Mesenchymal stem cell (in vitro differentiated cells and primary cell): ENCODE measurements around the gene CYP2S1.
"Not testable (repeated sequence)": the region's sequence is repeated elsewhere in the genome, so short reads cannot be mapped to it uniquely, and the experiment has no call there.

Experiments
- DNase-seq: peaks from one replicate; pipeline ENCODE4 v3.0.0-alpha.2; 2013
- H2AFZ ChIP-seq: one replicate; pipeline ENCODE4 v1.6.1; 2013; ENCODE audit warnings: low read depth, mild to moderate bottlenecking, control low read depth, inconsistent platforms, low read length, moderate library complexity
- H2AK5ac ChIP-seq: 2 replicates; pipeline ENCODE4 v1.6.1; 2013; ENCODE audit warnings: low read length, moderate library complexity, mild to moderate bottlenecking, inconsistent platforms; ENCODE audit not compliant: severe bottlenecking
- H2BK120ac ChIP-seq: one replicate; pipeline ENCODE4 v1.6.1; 2013; ENCODE audit warnings: low read depth, mild to moderate bottlenecking, inconsistent platforms, low read length, moderate library complexity
- H2BK12ac ChIP-seq, 2 experiments: one replicate each; pipeline ENCODE4 v1.6.1; 2013; ENCODE audit warnings: inconsistent platforms in 2 of 2, low read length in 2 of 2, mild to moderate bottlenecking in 2 of 2, moderate library complexity in 2 of 2, control low read depth in 1 of 2
- H2BK15ac ChIP-seq: one replicate; pipeline ENCODE4 v1.6.1; 2013; ENCODE audit warnings: mild to moderate bottlenecking, low read depth, inconsistent platforms; ENCODE audit not compliant: poor library complexity, severe bottlenecking
- H2BK5ac ChIP-seq: 2 replicates; pipeline ENCODE4 v1.6.1; 2013; ENCODE audit warnings: low read depth, mild to moderate bottlenecking, low read length, control low read depth, inconsistent platforms; ENCODE audit not compliant: poor library complexity, severe bottlenecking
- H3K14ac ChIP-seq, 2 experiments: one replicate each; pipeline ENCODE4 v1.6.1; 2013; ENCODE audit warnings: inconsistent platforms in 2 of 2, low read length in 2 of 2, control low read depth in 1 of 2, mild to moderate bottlenecking in 1 of 2, moderate library complexity in 1 of 2
- H3K18ac ChIP-seq, 2 experiments: one replicate each; pipeline ENCODE4 v1.6.1; 2013; ENCODE audit warnings: inconsistent platforms in 2 of 2, low read length in 2 of 2, control low read depth in 1 of 2, low read depth in 1 of 2, mild to moderate bottlenecking in 1 of 2
- H3K23ac ChIP-seq, 2 experiments: one replicate each; pipeline ENCODE4 v1.6.1; 2013; ENCODE audit warnings: inconsistent platforms in 2 of 2, low read length in 2 of 2, mild to moderate bottlenecking in 2 of 2, moderate library complexity in 2 of 2, control low read depth in 1 of 2
- H3K27ac ChIP-seq: 2 replicates; pipeline ENCODE4 v1.5.1; 2013; ENCODE audit warnings: mild to moderate bottlenecking, moderate library complexity, low read length, control low read depth, inconsistent platforms; ENCODE audit not compliant: poor library complexity, severe bottlenecking
- H3K27me3 ChIP-seq, 2 experiments: 2 replicates each; pipeline versions ENCODE4 v1.6.1 to v1.7.0; 2013; ENCODE audit warnings: low read length in 2 of 2, mild to moderate bottlenecking in 2 of 2, moderate library complexity in 2 of 2, control low read depth in 1 of 2, inconsistent platforms in 1 of 2; ENCODE audit not compliant: control insufficient read depth in 1 of 2, insufficient read depth in 1 of 2
- H3K36me3 ChIP-seq, 2 experiments: 2 replicates each; pipeline versions ENCODE4 v1.6.1 to v1.7.0; 2013; ENCODE audit warnings: low read length in 2 of 2, control low read depth in 1 of 2, inconsistent platforms in 1 of 2, low read depth in 1 of 2, mild to moderate bottlenecking in 1 of 2; ENCODE audit not compliant: insufficient read depth in 2 of 2, control insufficient read depth in 1 of 2
- H3K4ac ChIP-seq, 2 experiments: one replicate each; pipeline ENCODE4 v1.6.1; 2013; ENCODE audit warnings: inconsistent platforms in 2 of 2, low read length in 2 of 2, mild to moderate bottlenecking in 2 of 2, moderate library complexity in 2 of 2, control low read depth in 1 of 2, low read depth in 1 of 2
- H3K4me1 ChIP-seq: 2 replicates; pipeline ENCODE4 v1.6.1; 2013; ENCODE audit warnings: low read depth, low read length, control low read depth; ENCODE audit not compliant: control insufficient read depth, insufficient read depth
- H3K4me2 ChIP-seq: 2 replicates; pipeline ENCODE4 v1.6.1; 2013; ENCODE audit warnings: low read length, mild to moderate bottlenecking, inconsistent platforms; ENCODE audit not compliant: poor library complexity, severe bottlenecking
- H3K4me3 ChIP-seq, 2 experiments: 2 replicates each; pipeline versions ENCODE4 v1.5.1 to v1.7.0; 2013; ENCODE audit warnings: low read length in 2 of 2, mild to moderate bottlenecking in 2 of 2, control low read depth in 1 of 2, low read depth in 1 of 2; ENCODE audit not compliant: insufficient read depth in 1 of 2
- H3K79me1 ChIP-seq: replicated peaks from 2 replicates; pipeline ENCODE4 v1.6.1; 2013; ENCODE audit warnings: mild to moderate bottlenecking, control low read depth, low read length, inconsistent platforms; ENCODE audit not compliant: poor library complexity, severe bottlenecking
- H3K9ac ChIP-seq: 2 replicates; pipeline ENCODE4 v1.7.0; 2013; ENCODE audit warnings: mild to moderate bottlenecking, low read length, moderate library complexity
- H3K9me3 ChIP-seq: 2 replicates; pipeline ENCODE4 v1.7.0; 2013; ENCODE audit warnings: mild to moderate bottlenecking, low read length; ENCODE audit not compliant: control insufficient read depth
- H4K8ac ChIP-seq: one replicate; pipeline ENCODE4 v1.6.1; 2013; ENCODE audit warnings: inconsistent platforms, mild to moderate bottlenecking, low read length, moderate library complexity
- H4K91ac ChIP-seq: one replicate; pipeline ENCODE4 v1.6.1; 2013; ENCODE audit warnings: mild to moderate bottlenecking, low read length, inconsistent platforms
- WGBS: methylation state at CpG from one replicate; pipeline ENCODE4 v1.1.7; 2013; ENCODE audit warnings: mixed read lengths; 5-methylcytosine and 5-hydroxymethylcytosine counted together

CYP2S1 gene

GRCh38 chr19:41195675-41196497 lies 2.9 kb downstream of the CYP2S1 start:
- Histone ChIP-seq H3K23ac (no peak overlapping the region), H3K27ac (no peak overlapping the region), H2BK120ac (no peak overlapping the region), H3K4me2 (no peak overlapping the region), H2AFZ (no peak overlapping the region), H3K18ac (no peak overlapping the region), H2BK5ac (peak overlapping the region; percentile 14), H3K14ac (peak overlapping the region in 1 of 2 experiments; percentile 18), H3K36me3 (no peaks in the 10 kb centered on the region), H3K27me3 (peaks cover 17 to 51% of the 10 kb centered on the region in 2 experiments), H4K8ac (no peak overlapping the region), H3K79me1 (no peaks in the 10 kb centered on the region), H4K91ac (no peak overlapping the region), H3K4me3 (no peak overlapping the region), H3K4ac (peak overlapping the region in 1 of 2 experiments; percentile 27), H3K9ac (no peak overlapping the region), H2BK12ac (no peak overlapping the region), H3K4me1 (peaks cover 15% of the 10 kb centered on the region), H2BK15ac (no peak overlapping the region), H2AK5ac (no peak overlapping the region), H3K9me3 (no peaks in the 10 kb centered on the region)
- DNase-seq = peak; percentile 76
- 76% methylated on average over 10 of the region's 10 CpGs for WGBS

- no peaks in the 10 kb centered on the region for H3K79me1 ChIP-seq
- no peak overlapping the region for H2BK5ac ChIP-seq
- no peaks in the 10 kb centered on the region for H3K36me3 ChIP-seq
- H3K9ac ChIP-seq = no peak overlapping the region
- H2BK120ac ChIP-seq = no peak overlapping the region
- H2AK5ac ChIP-seq = no peak overlapping the region
- H3K4me1 ChIP-seq = peaks cover 6% of the 10 kb centered on the region
- H3K18ac ChIP-seq = no peak overlapping the region
- no peak overlapping the region for H3K23ac ChIP-seq
- no peak overlapping the region for H3K4ac ChIP-seq
- no peak overlapping the region for H2BK12ac ChIP-seq
- no peak overlapping the region for H2AFZ ChIP-seq
- no peak overlapping the region for H3K4me2 ChIP-seq
- peaks cover 2 to 27% of the 10 kb centered on the region in 2 experiments for H3K27me3 ChIP-seq
- WGBS = 89% methylated on average over 9 of the region's 11 CpGs
- no peak overlapping the region for H4K91ac ChIP-seq
- H3K4me3 ChIP-seq = no peak overlapping the region
- no peak for DNase-seq
- no peak overlapping the region for H2BK15ac ChIP-seq
- H3K27ac ChIP-seq = no peak overlapping the region
- H4K8ac ChIP-seq = no peak overlapping the region
- no peaks in the 10 kb centered on the region for H3K9me3 ChIP-seq
- no peak overlapping the region for H3K14ac ChIP-seq
These were observed 5.5 kb downstream of the CYP2S1 start for GRCh38 chr19:41198559-41198958.

- no peak overlapping the region for H3K27ac ChIP-seq
- no peak overlapping the region for H2BK12ac ChIP-seq
- no peak overlapping the region for H3K23ac ChIP-seq
- no peak overlapping the region for H3K4ac ChIP-seq
- no peak overlapping the region for H2BK5ac ChIP-seq
- H3K4me1 ChIP-seq = peaks cover 7% of the 10 kb centered on the region
- H4K8ac ChIP-seq = no peak overlapping the region
- no peak for DNase-seq
- H3K9me3 ChIP-seq = no peaks in the 10 kb centered on the region
- no peak overlapping the region for H3K9ac ChIP-seq
- H2AK5ac ChIP-seq = no peak overlapping the region
- WGBS = 90% methylated on average over 18 of the region's 18 CpGs
- H4K91ac ChIP-seq = peak overlapping the region; percentile 72
- H2BK15ac ChIP-seq = no peak overlapping the region
- no peak overlapping the region for H2BK120ac ChIP-seq
- no peak overlapping the region for H3K14ac ChIP-seq
- peaks cover 0 to 7% of the 10 kb centered on the region in 2 experiments for H3K27me3 ChIP-seq
- no peaks in the 10 kb centered on the region for H3K36me3 ChIP-seq
- H3K18ac ChIP-seq = no peak overlapping the region
- H3K79me1 ChIP-seq = no peaks in the 10 kb centered on the region
- H2AFZ ChIP-seq = no peak overlapping the region
- H3K4me3 ChIP-seq = no peak overlapping the region
- no peak overlapping the region for H3K4me2 ChIP-seq
These were observed 10.4 kb downstream of the CYP2S1 start for GRCh38 chr19:41203371-41203770.

- WGBS = 0% methylated on average over 2 of the region's 7 CpGs
- H4K91ac ChIP-seq, H2AFZ ChIP-seq, H2AK5ac ChIP-seq, H4K8ac ChIP-seq, H3K9ac ChIP-seq, H3K18ac ChIP-seq, H3K4me1 ChIP-seq, H3K9me3 ChIP-seq, H3K27ac ChIP-seq, H2BK120ac ChIP-seq, H3K23ac ChIP-seq, H3K27me3 ChIP-seq, H3K36me3 ChIP-seq, H2BK15ac ChIP-seq, H2BK5ac ChIP-seq, H3K79me1 ChIP-seq, H3K4me3 ChIP-seq, H3K4ac ChIP-seq, H3K14ac ChIP-seq, H3K4me2 ChIP-seq: not testable (repeated sequence)
- peak overlapping the region in 1 of 2 experiments; percentile 45 for H2BK12ac ChIP-seq
- DNase-seq = peak; percentile 88
These were observed 11.3 kb downstream of the CYP2S1 start for GRCh38 chr19:41204338-41204737.
